Raji (cell line): ENCODE data around the gene TIMM8A.

ENCODE experiments used
- POLR2A ChIP-seq: IDR thresholded peaks from 2 replicates; pipeline ENCODE4 v1.6.1; 2011; ENCODE audit warnings: low read depth, low read length, control low read depth; ENCODE audit not compliant: insufficient read depth

The TIMM8A gene

GRCh38 chrX:101370888-101371504, 22.5 kb upstream of the TIMM8A start:
- no peak for TF ChIP-seq POLR2A

GRCh38 chrX:101369687-101370086, 21.1 kb upstream of the TIMM8A start:
- TF ChIP-seq POLR2A, result no peak

- no peak for TF ChIP-seq POLR2A
These were observed 20.3 kb upstream of the TIMM8A start for GRCh38 chrX:101368800-101369199.

GRCh38 chrX:101365301-101365795, 16.8 kb upstream of the TIMM8A start:
- no peak for TF ChIP-seq POLR2A

- TF ChIP-seq POLR2A, result no peak
These were observed 14.2 kb upstream of the TIMM8A start for GRCh38 chrX:101362757-101363156.

GRCh38 chrX:101362116-101362515, 13.6 kb upstream of the TIMM8A start:
- TF ChIP-seq POLR2A, result no peak

- no peak for TF ChIP-seq POLR2A
These were observed 11.8 kb upstream of the TIMM8A start for GRCh38 chrX:101360390-101360789.

GRCh38 chrX:101359966-101360365, 11.4 kb upstream of the TIMM8A start:
- TF ChIP-seq POLR2A, result no peak

- no peak for TF ChIP-seq POLR2A
These were observed 8.7 kb upstream of the TIMM8A start for GRCh38 chrX:101357166-101357795.

GRCh38 chrX:101349193-101349562, 636 bp upstream of the TIMM8A start:
- TF ChIP-seq POLR2A, result no peak

- no peak for TF ChIP-seq POLR2A
These were observed 587 bp downstream of the TIMM8A start for GRCh38 chrX:101347859-101348451.

GRCh38 chrX:101337776-101338271, 10.7 kb downstream of the TIMM8A start:
- no peak for TF ChIP-seq POLR2A

- no peak for TF ChIP-seq POLR2A
These were observed 44.8 kb downstream of the TIMM8A start for GRCh38 chrX:101303790-101304189.
